HEK293 (cell line): Measurements from ENCODE around the gene TRIM13.

ENCODE experiments used
- OVOL3 ChIP-seq: fragments of 450-650 bp; formaldehyde crosslinking; IDR thresholded peaks from 2 replicates; pipeline ENCODE4 v1.5.1; 2016; ENCODE audit warnings: missing biosample characterization, missing genetic modification characterization
- ZBTB21 ChIP-seq: fragments of 450-650 bp; formaldehyde crosslinking; IDR thresholded peaks from 2 replicates; pipeline ENCODE4 v1.5.1; 2017; ENCODE audit warnings: missing biosample characterization, missing genetic modification characterization
- ZBTB7A ChIP-seq: fragments of 450-650 bp; formaldehyde crosslinking; IDR thresholded peaks from 2 replicates; pipeline ENCODE4 v1.5.1; 2016; ENCODE audit warnings: low read depth, missing biosample characterization, missing genetic modification characterization
- TF ChIP-seq, protein P1 (sequence below): fragments of 450-650 bp; formaldehyde crosslinking; IDR thresholded peaks from 2 replicates; pipeline ENCODE4 v1.5.1; 2016; ENCODE audit warnings: missing biosample characterization, missing genetic modification characterization

DNA sequence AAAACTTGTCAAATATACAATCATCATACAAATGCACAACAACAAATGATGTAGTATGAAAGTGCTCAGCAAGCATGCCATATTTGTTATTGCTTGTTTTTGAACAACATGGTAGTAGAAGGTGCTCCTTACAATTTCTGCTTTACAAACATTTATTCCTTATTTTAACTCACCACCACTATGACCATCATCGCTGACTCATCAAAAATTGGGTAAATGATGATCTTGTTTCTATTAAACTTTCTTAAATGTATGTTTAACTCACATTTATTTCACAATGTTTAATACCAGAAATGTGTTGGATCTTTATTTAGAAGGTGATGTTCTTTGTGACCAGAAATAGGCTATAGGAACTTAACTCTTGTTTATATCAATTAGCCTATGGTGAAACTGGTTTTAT is 63.9 kb downstream of the TRIM13 start:
- no peak for TF ChIP-seq OVOL3 (tag by site-specific recombination)
- TF ChIP-seq ZBTB21, result no peak
- TF ChIP-seq ZBTB7A (tag by site-specific recombination), result no peak
- TF ChIP-seq, protein P1, sequence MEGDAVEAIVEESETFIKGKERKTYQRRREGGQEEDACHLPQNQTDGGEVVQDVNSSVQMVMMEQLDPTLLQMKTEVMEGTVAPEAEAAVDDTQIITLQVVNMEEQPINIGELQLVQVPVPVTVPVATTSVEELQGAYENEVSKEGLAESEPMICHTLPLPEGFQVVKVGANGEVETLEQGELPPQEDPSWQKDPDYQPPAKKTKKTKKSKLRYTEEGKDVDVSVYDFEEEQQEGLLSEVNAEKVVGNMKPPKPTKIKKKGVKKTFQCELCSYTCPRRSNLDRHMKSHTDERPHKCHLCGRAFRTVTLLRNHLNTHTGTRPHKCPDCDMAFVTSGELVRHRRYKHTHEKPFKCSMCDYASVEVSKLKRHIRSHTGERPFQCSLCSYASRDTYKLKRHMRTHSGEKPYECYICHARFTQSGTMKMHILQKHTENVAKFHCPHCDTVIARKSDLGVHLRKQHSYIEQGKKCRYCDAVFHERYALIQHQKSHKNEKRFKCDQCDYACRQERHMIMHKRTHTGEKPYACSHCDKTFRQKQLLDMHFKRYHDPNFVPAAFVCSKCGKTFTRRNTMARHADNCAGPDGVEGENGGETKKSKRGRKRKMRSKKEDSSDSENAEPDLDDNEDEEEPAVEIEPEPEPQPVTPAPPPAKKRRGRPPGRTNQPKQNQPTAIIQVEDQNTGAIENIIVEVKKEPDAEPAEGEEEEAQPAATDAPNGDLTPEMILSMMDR (tag by site-specific recombination), result no peak
